Suprapubic skin (tissue), 3 donors: ENCODE results near the gene NTRK1.

Experiments used
- EP300 ChIP-seq: sonication (generic); formaldehyde crosslinking; IDR thresholded peaks from one replicate; pipeline ENCODE4 v1.6.1; 2017; ENCODE audit warnings: antibody characterized with exemption
- POLR2A ChIP-seq, 2 donors: fragments of 450-650 bp; IDR thresholded peaks; one replicate each; pipeline ENCODE4 v1.6.1; 2017; ENCODE audit warnings: antibody characterized with exemption in 2 of 2, mild to moderate bottlenecking in 2 of 2, moderate library complexity in 2 of 2
- TF ChIP-seq, protein P1 (sequence below), 2 donors: fragments of 200-600 bp in 1 of 2; fragments of 450-650 bp in 1 of 2; sonication (generic) in 1 of 2; IDR thresholded peaks; one replicate each; pipeline ENCODE4 v1.5.1; 2016 to 2019; ENCODE audit warnings: antibody characterized with exemption in 2 of 2, mild to moderate bottlenecking in 1 of 2, moderate library complexity in 1 of 2

DNA sequence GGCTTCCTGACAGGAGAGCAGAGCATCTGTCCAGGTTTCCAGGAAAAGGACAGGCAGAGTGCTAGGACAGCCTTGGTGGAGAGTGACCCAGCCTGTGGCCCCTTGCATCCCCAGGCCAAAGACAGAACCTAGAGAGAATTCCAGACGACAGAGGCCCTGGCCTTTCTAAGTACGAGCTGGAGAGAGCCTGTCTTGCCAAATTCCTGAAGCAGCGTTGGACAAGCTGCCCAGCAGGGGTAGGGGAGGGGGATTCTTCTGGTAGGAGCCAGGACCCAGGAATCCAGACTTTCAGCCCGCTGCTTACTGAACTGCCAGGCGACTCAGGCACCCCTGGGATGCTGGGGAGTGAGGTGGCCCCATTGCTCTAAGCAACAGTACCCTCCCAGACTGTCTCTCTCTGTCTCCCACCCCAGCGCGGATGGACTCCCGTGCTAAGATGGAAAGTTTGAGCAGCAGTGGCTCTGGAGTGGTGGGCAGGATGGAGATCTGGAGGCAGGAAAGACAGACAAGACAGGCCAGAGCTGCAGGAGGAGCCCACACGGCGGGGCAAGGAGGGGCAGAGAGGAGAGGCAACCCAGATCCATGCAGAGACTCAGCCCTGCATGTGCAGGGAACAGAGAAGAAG, 24.0 kb downstream of the NTRK1 start:
- TF ChIP-seq, protein P1, sequence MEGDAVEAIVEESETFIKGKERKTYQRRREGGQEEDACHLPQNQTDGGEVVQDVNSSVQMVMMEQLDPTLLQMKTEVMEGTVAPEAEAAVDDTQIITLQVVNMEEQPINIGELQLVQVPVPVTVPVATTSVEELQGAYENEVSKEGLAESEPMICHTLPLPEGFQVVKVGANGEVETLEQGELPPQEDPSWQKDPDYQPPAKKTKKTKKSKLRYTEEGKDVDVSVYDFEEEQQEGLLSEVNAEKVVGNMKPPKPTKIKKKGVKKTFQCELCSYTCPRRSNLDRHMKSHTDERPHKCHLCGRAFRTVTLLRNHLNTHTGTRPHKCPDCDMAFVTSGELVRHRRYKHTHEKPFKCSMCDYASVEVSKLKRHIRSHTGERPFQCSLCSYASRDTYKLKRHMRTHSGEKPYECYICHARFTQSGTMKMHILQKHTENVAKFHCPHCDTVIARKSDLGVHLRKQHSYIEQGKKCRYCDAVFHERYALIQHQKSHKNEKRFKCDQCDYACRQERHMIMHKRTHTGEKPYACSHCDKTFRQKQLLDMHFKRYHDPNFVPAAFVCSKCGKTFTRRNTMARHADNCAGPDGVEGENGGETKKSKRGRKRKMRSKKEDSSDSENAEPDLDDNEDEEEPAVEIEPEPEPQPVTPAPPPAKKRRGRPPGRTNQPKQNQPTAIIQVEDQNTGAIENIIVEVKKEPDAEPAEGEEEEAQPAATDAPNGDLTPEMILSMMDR (IDR thresholded peaks at IDR 0.05), result no peak
- TF ChIP-seq EP300 (no peak), POLR2A (IDR thresholded peaks at IDR 0.05) (no peak)
